HT1080 (cell line): ENCODE results near the gene NTSR1. TPM values are rescaled to one million over a fixed set of nuclear protein-coding genes. Genes with fewer than 3 reads are reported as not detected.

Experiments
- DNase-seq: peaks from one replicate; pipeline ENCODE4 v3.0.0-alpha.2; 2015; ENCODE audit warnings: low read depth
- total RNA-seq: library from RNA; depleted of rRNA; stranded (reverse); fragments of >200 nt; shearing (Covaris generic); gene quantifications from 2 replicates; pipeline ENCODE4 v1.2.3, GENCODE V29; 2014

Gene NTSR1
- total RNA-seq, 1 experiment from 2014 or later, result 0.19 TPM

DNA sequence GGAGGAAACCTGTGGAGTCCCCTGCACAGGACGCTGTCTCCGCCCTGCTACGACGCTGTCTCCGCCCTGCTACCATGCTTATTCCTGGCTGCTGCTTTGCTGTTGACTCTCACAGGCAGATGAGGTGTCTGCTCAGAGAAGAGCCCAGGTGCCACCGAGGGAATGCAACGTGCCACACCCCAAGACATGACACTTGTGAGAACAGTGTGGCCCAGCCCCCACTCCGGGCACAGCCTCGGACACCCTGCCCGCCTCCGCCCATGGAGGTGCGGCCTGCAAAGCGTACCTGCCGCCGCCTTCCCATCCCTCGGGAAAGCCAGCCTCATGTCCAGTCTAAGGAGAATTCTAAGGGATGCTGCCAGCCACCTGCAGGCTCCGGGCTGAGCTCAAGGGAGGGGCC is 72.1 kb downstream of the NTSR1 start:
- DNase-seq, result no peak

DNA sequence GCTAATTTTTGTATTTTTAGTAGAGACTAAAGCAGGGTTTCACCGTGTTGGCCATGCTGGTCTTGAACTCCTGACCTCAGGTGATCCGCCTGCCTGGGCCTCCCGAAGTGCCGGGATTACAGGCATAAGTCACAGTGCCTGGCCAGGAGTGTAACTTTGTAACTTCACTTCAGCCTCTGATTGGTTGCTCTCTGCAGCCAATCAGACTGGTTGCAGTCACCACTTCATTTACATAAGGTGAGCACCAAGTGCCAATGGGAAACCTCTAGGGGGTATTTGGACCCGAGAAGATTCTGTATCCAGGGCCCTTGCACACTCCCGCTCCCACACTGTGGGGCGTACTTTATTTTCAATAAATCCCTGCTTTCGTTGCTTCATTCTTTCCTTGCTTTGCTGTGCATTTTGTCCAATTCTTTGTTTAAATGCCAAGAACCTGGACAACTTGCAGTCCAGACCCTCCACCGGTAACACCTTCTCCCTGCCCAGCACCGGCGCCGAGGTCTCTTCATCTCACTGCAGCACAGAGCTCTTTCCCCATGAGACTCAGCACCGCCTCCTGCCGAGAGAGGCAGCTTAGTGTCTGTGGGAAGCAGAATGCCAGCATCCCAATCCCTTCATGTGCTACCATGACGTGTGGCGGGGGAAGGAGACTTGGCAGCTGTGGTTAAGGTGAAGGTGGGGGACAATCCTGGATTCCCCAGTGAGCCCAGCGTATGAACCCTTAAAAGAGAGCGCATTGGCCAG is 73.7 kb downstream of the NTSR1 start:
- no peak for DNase-seq

DNA sequence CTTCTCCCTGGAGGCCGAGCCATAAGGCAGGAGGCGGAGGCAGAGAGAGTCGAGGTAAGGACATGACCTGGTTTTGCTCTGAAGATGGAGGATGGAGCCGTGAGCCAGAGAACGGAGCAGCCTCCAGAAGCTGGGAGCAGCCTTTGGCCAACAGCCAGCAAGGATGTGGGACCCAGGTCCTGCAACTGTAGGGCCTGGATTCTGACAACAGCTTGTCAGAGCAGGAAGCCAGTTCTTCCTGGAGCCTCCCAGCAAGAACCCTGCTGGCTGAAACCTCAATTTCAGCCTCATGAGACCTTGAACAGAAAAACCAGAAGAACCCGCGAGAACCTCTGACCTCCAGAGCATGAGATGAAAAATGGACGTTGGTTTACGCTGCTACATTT is 74.2 kb downstream of the NTSR1 start:
- peak; percentile 43 for DNase-seq

DNA sequence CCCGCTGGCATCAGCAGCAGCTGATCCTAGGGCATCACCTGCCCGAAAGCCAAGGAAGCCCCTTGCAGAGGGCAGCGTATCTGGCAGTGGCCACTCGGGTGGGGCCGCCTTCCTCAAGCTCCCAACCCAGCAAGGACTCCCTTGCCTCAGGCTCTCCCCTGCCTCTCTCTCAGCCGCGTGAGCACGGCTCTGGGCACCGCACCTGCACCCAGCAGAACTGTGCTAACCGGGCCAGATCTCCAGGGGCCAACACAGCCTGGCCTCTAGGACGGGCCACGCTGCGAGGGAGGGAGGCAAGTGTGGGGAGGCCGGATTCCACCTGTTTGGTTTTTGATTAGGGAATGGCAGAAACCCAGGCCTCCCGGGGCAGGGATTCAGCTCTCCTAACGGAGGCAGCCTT is 75.9 kb downstream of the NTSR1 start:
- DNase-seq, result no peak

DNA sequence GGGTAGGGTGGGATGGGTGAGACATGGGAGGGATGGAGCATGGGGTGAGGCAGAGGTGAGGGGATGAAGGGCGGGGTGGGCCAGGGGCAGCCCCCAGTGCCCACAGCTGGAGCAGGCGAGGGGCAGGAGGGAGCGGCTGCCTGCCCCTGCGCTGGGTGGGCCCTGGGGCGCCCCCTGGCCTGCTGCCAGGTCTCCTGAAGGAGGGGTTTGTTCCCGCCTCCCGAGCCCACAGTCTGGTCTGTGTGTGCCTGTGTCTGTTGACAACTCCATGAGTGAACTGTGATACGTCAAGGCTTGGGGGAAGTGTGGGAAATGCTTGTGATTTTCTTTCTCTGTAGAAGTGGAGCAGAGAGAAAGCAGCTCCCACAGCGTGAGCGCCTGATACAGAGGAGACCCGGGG is 76.8 kb downstream of the NTSR1 start:
- no peak for DNase-seq

DNA sequence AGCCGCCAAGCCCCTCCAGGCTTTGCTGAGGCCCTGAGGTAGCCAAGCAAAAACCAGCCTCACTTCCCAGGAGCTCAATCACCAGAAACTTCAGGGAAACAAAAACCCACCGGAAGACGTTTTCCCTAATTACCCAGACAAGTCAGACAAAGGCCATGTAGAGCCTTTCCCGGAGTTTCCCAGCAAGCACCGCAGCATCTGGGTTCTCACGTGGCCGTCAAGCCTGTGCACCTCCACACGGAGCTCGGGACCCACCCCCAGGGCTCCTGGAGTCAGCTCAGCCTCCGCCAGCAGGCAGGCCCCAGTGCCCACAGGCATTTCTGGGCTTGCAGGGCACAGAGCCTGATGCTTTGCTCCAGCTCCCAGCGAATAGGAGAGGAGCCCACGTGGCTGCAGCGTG is 77.5 kb downstream of the NTSR1 start:
- no peak for DNase-seq

DNA sequence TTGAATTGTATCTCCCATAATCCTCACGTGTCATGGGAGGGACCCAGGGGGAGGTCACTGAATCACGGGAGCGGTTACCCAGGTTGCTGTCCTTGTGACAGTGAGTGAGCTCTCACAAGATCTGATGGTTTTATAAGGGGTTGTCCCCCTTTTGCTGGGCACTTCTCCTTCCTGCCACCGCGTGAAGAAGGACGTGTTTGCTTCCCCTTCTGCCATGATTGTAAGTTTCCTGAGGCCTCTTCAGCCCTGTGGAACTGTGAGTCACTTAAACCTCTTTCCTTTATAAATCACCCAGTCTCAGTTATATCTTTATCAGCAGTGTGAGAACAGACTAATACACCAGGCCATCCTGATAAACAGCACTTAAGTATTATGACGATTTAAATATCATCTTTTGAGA is 78.7 kb downstream of the NTSR1 start:
- DNase-seq, result no peak

DNA sequence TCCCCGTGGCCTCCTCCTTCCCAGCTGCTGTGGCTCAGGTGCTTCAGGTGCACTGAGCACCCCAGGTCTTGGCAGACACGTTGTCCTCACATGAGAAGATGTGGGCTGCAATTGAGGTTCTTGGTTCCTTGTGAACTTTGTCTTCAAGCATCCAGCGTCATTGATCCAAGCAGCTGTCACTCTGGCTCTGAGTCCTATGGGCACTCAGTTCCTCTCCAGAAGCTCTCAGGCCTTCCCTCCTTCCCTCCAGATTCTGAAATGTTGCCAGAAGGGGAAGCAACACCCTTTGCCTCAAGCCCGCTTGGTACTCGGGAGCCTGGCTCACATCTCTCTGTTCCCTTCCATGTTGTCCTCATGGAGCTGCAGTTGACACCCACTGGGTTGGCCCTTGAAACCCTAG is 79.2 kb downstream of the NTSR1 start:
- no peak for DNase-seq

DNA sequence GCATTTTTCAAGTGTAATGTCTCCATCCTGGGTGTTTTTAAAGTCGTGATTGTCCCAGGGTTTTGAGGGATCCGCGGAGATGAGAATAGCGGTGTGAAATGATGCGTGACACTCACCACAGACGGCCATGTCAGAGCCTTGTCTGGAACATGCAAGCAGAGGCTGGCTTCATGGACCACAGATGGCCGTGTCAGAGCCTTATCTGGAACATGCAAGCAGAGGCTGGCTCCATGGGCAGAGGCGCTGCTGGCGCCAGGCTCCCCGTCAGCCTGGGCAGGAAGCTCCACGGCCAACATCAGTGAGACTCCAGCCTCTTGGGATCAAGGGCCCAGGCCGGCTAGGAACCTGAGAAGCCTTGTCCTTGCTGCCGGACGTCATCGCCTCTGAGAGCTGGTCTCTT is 80.0 kb downstream of the NTSR1 start:
- DNase-seq, result no peak

DNA sequence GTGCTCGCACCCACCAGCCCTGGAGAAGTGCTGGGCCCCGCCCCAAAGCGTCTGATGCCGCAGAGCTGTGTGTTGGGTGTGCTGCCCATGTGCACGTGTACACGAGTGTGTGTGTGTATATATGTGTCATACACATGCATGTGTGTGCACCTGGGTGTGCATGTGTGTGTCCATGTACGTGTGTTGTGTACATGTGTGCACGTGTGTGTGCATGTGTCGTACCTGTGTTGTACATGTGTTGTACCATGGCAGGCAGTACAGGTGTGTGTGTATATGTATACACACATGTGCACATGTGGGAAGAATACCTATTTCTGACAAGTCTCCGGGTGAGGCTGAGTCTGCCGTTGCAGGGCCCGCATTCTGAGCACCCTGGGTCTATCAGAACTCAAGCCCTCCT is 81.4 kb downstream of the NTSR1 start:
- DNase-seq, result no peak

DNA sequence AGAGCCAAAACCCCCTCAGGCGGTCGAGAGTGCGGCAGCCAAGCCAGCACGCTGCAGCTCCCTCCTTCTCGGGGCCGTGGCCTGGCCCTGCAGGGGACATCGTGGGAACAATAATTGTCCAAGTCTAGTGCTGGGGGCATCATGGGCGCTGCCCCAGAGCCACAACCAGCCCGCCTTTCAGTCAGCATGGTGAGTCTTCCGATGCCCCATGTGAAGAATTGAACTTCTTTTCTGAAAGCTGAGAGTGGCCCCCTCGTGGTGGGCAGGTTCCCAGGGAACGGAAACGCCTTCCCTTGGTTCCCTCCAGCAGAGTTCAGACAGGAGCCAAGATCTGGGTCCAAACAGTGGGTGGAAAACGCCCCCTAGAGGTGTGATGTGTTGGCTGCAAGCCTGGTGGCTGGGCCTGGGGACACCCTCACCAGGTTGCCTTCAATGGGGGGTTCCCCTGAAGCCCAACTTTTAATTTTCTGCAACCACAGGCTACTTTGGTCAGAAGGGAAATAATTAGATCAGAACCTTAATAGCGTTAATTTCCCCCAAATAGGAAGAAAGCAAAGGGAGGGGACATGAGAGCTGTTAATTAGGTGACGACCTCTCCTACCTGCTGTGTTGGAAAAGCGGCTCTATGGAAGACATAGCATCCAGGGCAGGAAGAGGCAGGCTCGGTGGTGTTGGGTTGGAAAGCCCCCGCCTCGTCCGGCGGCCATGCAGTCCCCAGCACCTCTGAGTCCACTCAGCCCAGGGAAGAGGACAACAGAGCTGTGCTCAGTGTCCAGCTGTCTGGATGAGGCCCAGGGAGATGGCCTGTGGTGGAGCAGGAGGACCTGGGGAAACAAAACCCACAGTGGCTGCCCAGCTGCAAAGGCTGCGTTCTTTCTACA is 82.9 kb downstream of the NTSR1 start:
- peak; percentile 91 for DNase-seq

DNA sequence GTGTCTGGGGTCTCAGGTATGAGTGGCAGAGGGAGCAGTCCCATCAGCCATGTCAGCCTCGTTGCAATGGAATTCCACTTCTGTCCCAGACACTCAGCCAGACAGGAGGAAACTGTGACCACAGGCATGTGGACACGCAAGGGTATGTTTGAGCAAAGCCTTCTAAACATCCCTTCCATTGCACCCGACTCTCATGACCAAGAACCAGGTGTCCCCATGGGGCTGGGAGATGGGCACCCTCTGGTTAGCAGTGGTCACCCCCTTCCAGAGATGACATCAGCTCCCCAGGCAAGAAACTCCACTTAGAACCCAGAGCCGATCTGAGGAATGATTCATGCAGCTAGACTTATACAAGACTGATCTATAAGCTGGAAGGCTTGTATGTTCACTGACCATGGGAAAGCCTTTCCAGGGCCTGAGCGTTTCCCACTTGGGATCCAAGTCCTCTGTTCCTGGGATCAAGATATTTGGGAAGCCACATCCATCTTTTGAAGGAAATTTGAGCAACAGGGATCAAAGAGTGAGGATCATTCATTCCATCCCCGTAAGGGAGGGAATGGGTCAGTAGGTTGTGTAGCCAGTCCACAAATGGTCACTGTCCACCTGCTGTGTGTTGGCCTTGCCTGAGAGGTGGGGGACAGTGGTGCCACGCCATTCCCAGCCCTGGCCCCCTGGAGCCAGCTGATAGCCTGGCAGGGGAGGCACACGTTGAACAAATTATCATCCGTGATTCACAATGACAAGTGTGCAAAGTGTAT is 83.7 kb downstream of the NTSR1 start:
- DNase-seq, result peak; percentile 83

DNA sequence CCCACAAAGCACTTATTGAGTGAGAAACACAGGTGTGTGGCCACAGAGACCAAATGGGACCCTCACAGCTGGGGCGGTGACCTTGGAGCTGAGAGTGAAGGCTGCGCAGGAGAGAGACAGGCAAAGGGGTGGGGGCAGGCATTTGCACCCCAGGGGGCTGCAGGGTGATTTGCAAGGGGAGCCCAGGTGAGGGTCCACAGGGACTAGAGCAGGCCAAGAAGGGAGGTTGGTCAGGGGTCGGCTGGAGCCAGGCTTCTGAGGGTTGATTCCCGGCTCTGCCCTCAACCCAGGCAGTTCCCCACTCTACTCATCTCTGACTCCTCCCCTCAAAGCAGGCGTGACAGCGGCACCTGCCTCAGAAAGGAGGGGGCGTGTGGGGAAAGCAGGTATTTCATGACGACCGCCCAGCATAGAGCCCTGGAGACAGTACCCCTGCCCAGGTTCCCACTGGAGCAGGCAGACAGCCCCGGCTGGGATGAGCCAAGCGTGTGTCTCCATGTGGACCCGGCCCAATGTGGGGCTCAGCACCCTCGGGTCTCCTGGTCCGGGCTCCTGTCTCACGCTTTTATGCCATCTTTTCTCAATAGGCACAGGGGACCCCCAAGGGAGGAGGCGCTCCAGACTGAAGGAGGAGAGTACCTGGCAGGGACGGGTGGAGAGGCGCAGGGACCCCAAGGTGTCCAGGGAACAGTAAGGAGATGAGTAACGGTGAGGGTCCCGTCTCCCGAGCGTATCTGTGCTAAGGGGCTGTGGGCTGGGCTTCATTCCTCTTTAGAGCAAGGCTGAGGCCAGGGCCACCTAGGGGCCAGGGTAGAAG is 84.5 kb downstream of the NTSR1 start:
- no peak for DNase-seq

DNA sequence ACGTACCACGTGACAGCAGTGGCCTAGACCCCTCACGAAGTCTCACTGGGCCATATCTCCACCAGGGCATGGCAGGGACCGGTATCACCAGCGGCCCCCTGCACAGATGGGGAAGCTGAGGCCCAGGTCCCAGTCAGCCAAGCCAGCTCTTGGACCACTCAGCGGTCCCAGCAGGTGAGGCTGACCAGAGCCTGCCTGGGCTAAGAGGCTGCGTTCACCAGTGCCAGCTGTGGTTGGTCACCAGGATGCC is 85.0 kb downstream of the NTSR1 start:
- no peak for DNase-seq

DNA sequence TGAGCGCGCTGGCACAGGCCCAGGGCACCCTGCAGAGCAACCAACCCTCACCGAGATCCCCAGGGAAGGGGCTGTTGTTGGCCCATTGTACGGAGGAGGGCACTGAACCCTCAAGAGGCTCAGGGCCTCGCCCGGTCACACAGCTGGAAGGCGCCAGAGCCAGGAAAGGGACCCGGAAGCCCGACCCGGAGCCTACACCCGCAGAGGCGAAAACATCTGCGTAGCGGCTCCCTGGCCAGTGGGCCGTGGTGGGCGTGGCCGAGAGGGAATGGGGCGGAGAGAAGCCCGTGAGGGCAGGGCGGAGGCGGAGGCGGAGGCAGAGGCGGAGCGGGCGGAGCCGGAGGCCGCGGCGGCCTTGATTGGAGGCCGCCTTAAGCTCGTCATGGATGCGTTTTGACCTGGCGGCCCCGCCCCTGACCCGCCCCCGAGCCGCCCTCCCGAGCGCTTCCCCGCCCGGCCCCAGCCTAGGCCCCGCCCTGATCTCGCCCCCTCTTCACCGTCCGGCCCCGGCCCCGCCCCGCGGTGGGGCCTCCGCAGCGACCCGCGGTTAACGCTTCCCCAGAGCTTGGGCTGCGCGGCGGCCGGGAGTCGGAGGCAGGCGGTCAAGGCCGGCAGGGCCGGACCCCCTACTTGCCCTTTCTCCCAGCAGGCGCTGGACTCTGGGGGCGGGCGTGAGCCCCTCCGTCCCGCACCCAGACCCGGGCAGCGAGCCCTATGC is 85.5 kb downstream of the NTSR1 start:
- DNase-seq, result peak; percentile 89

DNA sequence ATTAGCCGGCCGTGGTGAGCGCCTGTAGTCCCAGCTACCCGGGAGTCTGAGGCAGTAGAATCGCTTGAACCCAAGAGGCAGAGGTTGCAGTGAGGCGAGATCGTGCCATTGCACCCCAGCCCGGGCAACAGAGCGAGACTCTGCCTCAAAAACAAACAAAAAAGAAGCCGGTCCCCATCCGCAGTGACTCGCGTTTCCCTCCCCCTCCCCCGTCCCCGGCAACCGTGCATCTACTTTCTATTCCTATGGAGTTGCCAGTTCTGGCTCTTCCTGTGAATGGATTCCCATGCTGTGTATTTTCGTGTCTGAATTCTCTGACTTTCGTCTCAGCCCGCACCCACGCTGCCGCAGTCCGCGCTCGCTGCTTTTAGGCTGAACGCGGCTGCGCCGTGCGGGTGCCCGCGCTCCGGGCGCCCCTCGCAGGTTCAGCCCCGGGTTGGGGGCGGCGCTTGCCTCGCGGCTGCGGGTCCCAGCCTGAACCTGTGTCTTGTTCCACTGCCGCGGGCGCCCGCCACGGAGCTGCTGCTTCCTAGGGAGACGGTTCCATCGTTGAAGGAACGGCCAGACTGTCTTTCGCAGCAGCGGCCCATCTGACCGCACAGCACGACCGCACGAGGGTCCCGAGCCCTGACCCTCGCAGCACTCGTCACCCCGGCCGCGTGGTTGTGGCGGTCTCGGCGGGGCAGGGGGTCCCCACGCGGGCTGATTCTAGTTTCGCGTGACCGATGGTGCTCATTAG is 86.6 kb downstream of the NTSR1 start:
- DNase-seq, result peak; percentile 63

DNA sequence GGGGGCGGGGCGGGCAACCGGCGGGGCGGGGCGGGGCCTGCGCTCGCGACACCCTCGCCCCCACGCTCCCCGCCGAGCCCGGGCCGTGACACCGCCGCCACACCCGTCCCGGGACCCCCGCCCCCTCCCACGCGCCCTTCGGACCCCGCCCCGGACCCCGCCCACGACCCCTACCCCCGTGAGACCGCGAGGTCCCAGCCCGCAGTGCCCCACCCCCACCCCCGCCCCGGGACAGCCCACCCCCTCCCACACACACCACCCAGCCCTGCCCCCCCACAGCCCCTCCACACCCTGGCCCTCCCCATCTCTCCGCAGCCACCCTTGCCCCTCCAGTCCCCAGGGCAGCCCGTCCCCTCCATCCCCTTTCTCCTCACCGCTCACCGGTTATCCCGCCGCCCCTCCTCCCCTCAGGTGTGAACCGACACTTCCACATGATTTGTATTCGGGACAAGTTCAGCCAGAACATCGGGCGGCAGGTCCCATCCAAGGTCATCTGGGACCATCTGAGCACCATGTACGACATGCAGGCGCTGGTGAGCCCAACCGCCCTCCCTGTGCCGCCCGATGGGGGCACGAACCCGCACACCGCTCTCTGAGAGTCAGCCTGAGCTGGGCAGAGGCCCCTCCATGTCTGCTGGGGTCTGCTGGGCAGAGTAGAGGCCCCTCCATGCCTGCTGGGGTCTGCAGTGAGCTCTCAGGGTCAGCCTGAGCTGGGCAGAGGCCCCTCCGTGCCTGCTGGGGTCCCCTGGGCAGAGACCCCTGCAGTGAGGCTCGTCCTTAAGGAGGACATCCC is 88.3 kb downstream of the NTSR1 start:
- DNase-seq, result no peak

DNA sequence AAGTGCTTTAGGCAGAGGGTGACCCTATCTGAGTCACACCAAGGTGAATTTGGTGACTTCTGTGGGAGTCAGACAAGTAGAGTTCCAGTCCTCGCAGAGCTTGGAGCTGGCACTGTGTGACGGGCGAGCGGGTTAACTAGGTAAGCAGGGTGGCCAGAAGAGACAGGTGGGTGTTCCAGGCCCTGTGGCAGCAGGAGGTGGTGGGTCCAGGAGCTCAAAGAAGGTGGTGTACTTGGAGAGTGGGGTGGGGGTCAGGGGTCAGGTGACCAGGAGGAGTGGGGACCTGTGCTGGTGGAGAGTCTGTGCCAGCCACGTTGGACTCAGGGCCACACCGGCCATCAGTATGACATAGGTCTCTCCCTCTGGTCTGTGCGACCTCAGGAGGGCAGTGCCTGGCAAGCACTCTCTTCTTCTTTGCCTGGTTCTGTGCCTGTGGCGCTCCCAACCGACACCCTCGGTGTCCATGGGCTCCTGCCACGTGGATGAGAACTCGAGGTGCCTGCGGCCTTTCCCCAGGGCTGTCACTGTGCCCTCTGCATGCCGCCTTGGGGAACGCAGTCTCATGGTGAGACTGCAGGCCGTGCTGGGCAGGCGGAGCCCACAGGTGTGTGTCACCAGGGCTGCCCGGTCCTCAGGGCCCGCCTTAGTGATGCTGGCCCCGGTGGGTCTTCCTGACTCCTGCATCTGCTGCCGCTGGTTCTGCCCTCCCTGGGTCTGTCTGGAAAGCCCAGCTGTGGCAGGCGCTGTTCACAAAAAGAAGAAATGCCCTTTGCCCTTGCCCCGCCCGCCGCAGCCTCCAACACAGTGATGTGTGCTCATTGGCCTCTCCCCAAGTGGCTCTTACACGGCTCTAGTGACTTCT is 89.3 kb downstream of the NTSR1 start:
- DNase-seq, result no peak
